ENCODE data around the gene MCC.

Gene MCC

GRCh38 chr5:113267361-113267900 is 220.8 kb downstream of the MCC start:
- no peak for DNase-seq

- no peak for DNase-seq
Observed at GRCh38 chr5:113266913-113267227, 221.4 kb downstream of the MCC start.

- no peak for DNase-seq
Observed at GRCh38 chr5:113266227-113266912, 221.9 kb downstream of the MCC start.

GRCh38 chr5:113265190-113265589 is 223.1 kb downstream of the MCC start:
- DNase-seq: no peak

GRCh38 chr5:113264046-113264445 is 224.2 kb downstream of the MCC start:
- DNase-seq: no peak

- no peak for DNase-seq
Observed at GRCh38 chr5:113263545-113263944, 224.7 kb downstream of the MCC start.

- DNase-seq: no peak
Observed at GRCh38 chr5:113262674-113263073, 225.6 kb downstream of the MCC start.

- no peak for DNase-seq
Observed at GRCh38 chr5:113259034-113259433, 229.2 kb downstream of the MCC start.

GRCh38 chr5:113257545-113257944 is 230.7 kb downstream of the MCC start:
- DNase-seq: no peak

- DNase-seq: no peak
Observed at GRCh38 chr5:113256671-113257452, 231.4 kb downstream of the MCC start.

GRCh38 chr5:113255579-113256386 is 232.5 kb downstream of the MCC start:
- DNase-seq: no peak

- DNase-seq: no peak
Observed at GRCh38 chr5:113255105-113255504, 233.1 kb downstream of the MCC start.

- DNase-seq: no peak
Observed at GRCh38 chr5:113253037-113253436, 235.2 kb downstream of the MCC start.

GRCh38 chr5:113252066-113252465 is 236.2 kb downstream of the MCC start:
- DNase-seq: no peak

- no peak for DNase-seq
Observed at GRCh38 chr5:113250341-113250953, 237.8 kb downstream of the MCC start.

- DNase-seq: no peak
Observed at GRCh38 chr5:113249206-113249605, 239.0 kb downstream of the MCC start.

- no peak for DNase-seq
Observed at GRCh38 chr5:113246361-113246870, 241.8 kb downstream of the MCC start.

- DNase-seq: no peak
Observed at GRCh38 chr5:113245427-113246225, 242.6 kb downstream of the MCC start.

GRCh38 chr5:113244966-113245365 is 243.3 kb downstream of the MCC start:
- no peak for DNase-seq

- no peak for DNase-seq
Observed at GRCh38 chr5:113243349-113243664, 244.9 kb downstream of the MCC start.

GRCh38 chr5:113242481-113243348 is 245.5 kb downstream of the MCC start:
- DNase-seq: no peak
